K562 (cell line): Measurements from ENCODE around the gene SMIM22. TPM values are rescaled to one million over a fixed set of nuclear protein-coding genes. Genes with fewer than 3 reads are reported as not detected.

Experiments used
- ASH1L ChIP-seq: fragments of 450-650 bp; IDR thresholded peaks from 2 replicates; pipeline ENCODE4 v1.6.1; 2018; ENCODE audit warnings: borderline replicate concordance, mild to moderate bottlenecking, low read depth; ENCODE audit not compliant: partially characterized antibody
- BCL6 ChIP-seq: fragments of 250-450 bp; sonication (Bioruptor Pico); IDR thresholded peaks from 2 replicates; pipeline ENCODE4 v1.4.0; 2020
- CREB3 ChIP-seq: fragments of 450-650 bp; conservative IDR thresholded peaks from 2 replicates; pipeline ENCODE4 v1.6.1; 2016; ENCODE audit warnings: missing genetic modification characterization, low read depth, mild to moderate bottlenecking, missing compliant biosample characterization, moderate library complexity
- CUX1 ChIP-seq: fragments of 200-800 bp; sonication (Bioruptor generic); IDR thresholded peaks from 2 replicates; pipeline ENCODE4 v1.6.1; 2016; ENCODE audit warnings: missing genetic modification characterization, missing compliant biosample characterization
- GTF2A2 ChIP-seq: IDR thresholded peaks from 2 replicates; pipeline ENCODE4 v1.6.1; 2016; ENCODE audit warnings: mild to moderate bottlenecking, missing genetic modification characterization, missing compliant biosample characterization
- GTF3C2 ChIP-seq: IDR thresholded peaks from 3 replicates; pipeline ENCODE4 v1.6.1; 2011; ENCODE audit warnings: borderline replicate concordance, mild to moderate bottlenecking, moderate library complexity; ENCODE audit not compliant: insufficient read length; ENCODE audit errors: extremely low read depth
- HES1 ChIP-seq: fragments of 450-650 bp; IDR thresholded peaks from 2 replicates; pipeline ENCODE4 v1.6.1; 2016; ENCODE audit warnings: low read depth, mild to moderate bottlenecking, moderate library complexity
- HSF4 ChIP-seq: fragments of 250-450 bp; sonication (Bioruptor Pico); IDR thresholded peaks from 2 replicates; pipeline ENCODE4 v2.1.2; 2022; ENCODE audit warnings: mild to moderate bottlenecking, moderate library complexity, borderline replicate concordance
- PML ChIP-seq: IDR thresholded peaks from 2 replicates; pipeline ENCODE4 v1.6.1; 2012; ENCODE audit warnings: low read length, inconsistent platforms
- SNRNP70 ChIP-seq: fragments of 200-400 bp; formaldehyde crosslinking; optimal IDR thresholded peaks from 2 replicates; pipeline ENCODE3; 2017; ENCODE audit warnings: low read depth, low read length
- USF2 ChIP-seq: sonication (generic); formaldehyde crosslinking; IDR thresholded peaks from 2 replicates; pipeline ENCODE4 v1.5.0; 2020; ENCODE audit warnings: missing genetic modification reagents
- YBX1 ChIP-seq: fragments of 450-650 bp; IDR thresholded peaks from 2 replicates; pipeline ENCODE4 v1.7.1; 2016; ENCODE audit warnings: mild to moderate bottlenecking
- ZNF408 ChIP-seq: fragments of 250-450 bp; sonication (Bioruptor Pico); IDR thresholded peaks from 2 replicates; pipeline ENCODE4 v1.4.0; 2020; ENCODE audit warnings: low read depth, mild to moderate bottlenecking, moderate library complexity
- ZNF551 ChIP-seq: fragments of 250-450 bp; sonication (Bioruptor Pico); IDR thresholded peaks from 2 replicates; pipeline ENCODE4 v1.5.0; 2021; ENCODE audit warnings: mild to moderate bottlenecking, moderate library complexity
- polyA plus RNA-seq, 8 experiments: library from polyadenylated mRNA; depleted of rRNA in 4 of 8; stranded (reverse) in 5 of 8; unstranded in 3 of 8; fragments of >200 nt; fragmentation: Nextera tagmentation in 2 of 8; fragmentation: Illumina TruSeq in 1 of 8; extraction: Ambion mirVana in 2 of 8; extraction: Trizol in 1 of 8; gene quantifications; 2 replicates each; pipeline versions ENCODE4 v1.2.1 to v1.2.3, GENCODE V29; 2011 to 2014; ENCODE audit warnings: inconsistent platforms in 1 of 8, missing spikeins in 1 of 8
- total RNA-seq, 7 experiments: library from RNA; depleted of rRNA in 6 of 7; stranded (reverse); fragments of >200 nt in 6 of 7; fragmentation: Illumina TruSeq in 2 of 7; extraction: Trizol in 2 of 7; gene quantifications; 2 replicates each; pipeline versions ENCODE4 v1.2.1 to v1.2.3, GENCODE V29; 2011 to 2021; ENCODE audit warnings: low replicate concordance in 1 of 7

Gene SMIM22
- total and polyA plus RNA-seq, 9 of the 15 experiments (the other 6 are each of a cell fraction or from before 2014, with no cell fraction given) = not detected

GRCh38 chr16:4768549-4769305, 26.4 kb upstream of the SMIM22 start (continued):
- TF ChIP-seq ASH1L (no peak), USF2 (CRISPR knock-in tag) (no peak), GTF2A2 (tag) (no peak), HES1 (no peak), HSF4 (CRISPR knock-in tag) (no peak), YBX1 (no peak), PML (peak; percentile 46; the same call in 1 of the 2 replicates), CREB3 (tag) (no peak), SNRNP70 (no peak), BCL6 (CRISPR knock-in tag) (no peak), ZNF551 (CRISPR knock-in tag) (no peak), GTF3C2 (no peak), CUX1 (CRISPR knock-in tag) (no peak), ZNF408 (CRISPR knock-in tag) (no peak)
